HL-60/S4 treated with retinoic acid at 250 ng/mL for 4 days and 3 days (cell line): ENCODE results near the gene MAP3K5.
"Not testable (repeated sequence)": the region's sequence is repeated elsewhere in the genome, so short reads cannot be mapped to it uniquely, and the experiment has no call there.

Experiments used
- in situ Hi-C: fragments of 300-500 bp; cut with MboI; formaldehyde crosslinking; loops from 2 replicates; pipeline ENCODE4 v1.7.0; 2022; ENCODE audit warnings: low sequenced_read_pairs

MAP3K5 gene

DNA sequence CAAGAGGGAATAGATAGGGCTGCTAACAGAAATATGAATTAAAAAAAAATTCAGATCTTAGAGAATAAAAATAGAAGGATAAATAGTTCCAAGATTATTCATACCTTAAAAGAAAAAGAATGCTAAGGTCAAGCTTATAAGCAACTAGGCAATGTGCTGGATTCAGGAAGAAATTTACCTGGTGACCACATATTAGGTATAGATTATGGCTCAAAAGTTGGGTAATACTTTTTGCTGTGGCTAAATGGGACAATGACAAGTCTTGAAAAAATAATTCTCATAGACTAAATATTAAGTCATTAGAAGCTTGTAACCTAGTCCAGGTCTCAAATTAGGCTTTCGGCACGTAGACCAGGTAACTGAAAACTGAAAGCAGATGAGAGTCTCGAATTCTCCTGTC is 17.2 kb downstream of the MAP3K5 start:
- in situ Hi-C loops, result no loop called here

- in situ Hi-C loops, result no loop called here
Observed at GRCh38 chr6:136774228-136775041, 17.8 kb downstream of the MAP3K5 start.

DNA sequence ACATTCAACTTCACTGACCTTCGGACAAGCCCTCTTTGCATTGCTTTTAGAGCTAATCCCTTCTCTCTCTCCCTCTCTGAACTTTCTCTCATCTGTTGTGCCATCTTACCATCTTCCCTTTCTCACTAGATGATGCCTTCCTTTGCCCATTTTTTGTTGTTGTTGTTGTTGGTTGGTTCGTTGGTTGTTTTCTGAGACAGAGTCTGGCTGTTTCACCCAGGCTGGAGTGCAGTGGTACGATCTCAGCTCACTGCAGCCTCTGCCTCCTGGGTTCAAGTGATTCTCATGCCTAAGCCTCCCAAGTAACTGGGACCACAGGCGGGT is 18.8 kb downstream of the MAP3K5 start:
- in situ Hi-C loops, result no loop called here

DNA sequence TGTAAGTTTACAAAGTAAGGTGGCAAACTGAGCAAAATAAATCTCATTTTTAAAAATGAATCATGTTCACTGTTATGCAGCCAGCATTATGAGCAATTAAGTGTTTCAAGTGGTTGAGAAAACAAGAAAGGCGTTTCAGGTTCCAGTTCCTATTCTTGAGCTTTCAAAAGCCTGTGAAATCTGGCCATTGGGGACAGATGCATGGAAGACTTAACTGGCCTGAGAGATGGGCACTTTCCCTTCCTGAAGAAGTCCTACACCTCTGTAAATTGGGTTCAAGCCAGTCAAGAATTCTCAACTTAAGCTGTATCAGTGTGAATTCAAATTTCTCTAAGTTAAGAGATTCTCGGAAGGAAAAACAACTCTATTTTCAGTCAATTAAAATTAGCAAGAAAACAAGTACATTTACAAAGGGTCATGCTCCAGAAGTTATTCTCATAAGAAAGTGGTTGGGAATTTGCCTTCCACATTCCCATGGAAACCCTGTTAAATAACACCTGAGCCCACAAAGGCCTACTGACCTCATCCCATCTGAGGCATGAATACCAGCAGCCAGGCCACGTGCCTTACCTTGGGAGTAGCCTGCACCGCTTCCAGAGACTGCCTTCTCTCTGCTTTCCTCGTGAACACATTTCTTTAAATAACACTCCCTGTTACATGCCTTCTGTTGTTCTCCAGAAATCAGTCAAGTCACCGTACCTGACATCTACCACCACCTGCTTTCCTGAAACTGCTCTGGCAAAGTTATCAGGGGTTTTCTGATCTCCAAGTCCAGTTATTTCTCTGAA is 19.4 kb downstream of the MAP3K5 start:
- in situ Hi-C loops, result no loop called here

- in situ Hi-C loops, result no loop called here
Observed at GRCh38 chr6:136771306-136771705, 21.0 kb downstream of the MAP3K5 start.

DNA sequence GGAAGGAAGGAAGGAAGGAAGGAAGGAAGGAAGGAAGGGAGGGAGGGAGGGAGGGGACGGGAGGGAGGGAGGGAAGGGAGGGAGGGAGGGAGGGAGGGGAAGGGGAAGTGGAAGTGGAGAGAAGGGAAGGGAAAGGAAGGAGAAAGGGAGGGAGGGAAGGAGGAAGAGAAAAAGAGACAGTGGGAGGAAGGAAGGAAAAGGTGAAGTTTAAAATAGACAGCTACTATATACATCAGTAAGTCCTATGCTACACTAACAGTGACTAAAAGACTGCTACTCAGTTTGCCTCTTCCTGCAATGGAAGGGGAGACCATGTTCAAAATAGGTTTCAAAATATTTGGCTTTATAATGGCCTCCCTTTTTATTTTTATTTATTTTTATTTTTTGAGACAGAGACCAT is 22.5 kb downstream of the MAP3K5 start:
- in situ Hi-C loops, result no loop called here

DNA sequence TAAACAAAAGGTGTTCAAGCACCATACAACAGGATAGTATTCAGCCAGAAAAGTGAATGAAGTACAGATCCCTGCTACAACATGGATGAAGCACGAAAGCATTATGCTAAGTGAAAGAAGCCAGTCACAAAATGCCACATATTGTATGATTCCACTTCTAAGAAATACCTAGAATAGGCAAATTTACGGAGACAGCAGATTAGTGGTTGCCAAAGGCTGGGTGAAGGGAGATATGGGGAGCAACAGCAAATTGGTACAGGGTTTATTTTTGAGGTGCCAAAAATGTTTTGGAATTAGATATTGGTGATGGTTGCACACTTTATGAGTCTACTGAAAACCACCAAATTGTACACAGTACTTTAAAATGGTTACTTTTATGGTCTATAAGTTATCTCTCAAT is 23.2 kb downstream of the MAP3K5 start:
- in situ Hi-C loops, result no loop called here

- in situ Hi-C loops, result no loop called here
Observed at GRCh38 chr6:136767570-136768309, 24.5 kb downstream of the MAP3K5 start.

- in situ Hi-C loops, result no loop called here
Observed at GRCh38 chr6:136767103-136767502, 25.2 kb downstream of the MAP3K5 start.

DNA sequence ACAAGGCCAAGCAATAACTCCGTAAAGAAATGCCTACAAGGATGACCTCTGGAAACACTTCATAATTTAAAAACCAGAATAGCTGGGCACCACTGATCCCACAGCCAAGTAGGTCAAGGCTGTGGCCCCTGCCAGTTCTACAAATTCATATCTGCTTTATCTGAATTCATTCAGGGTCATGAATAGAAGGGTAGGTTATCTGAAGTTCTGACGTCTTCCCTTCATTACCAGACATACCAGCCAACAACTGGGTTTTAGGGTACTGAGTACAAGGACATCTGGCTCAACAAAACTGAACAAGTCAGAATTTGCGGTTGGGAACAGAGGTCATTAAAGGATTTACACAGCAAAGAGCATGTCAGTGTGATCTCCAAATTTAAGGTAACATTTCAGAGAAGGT is 26.0 kb downstream of the MAP3K5 start:
- in situ Hi-C loops, result no loop called here

- in situ Hi-C loops, result no loop called here
Observed at GRCh38 chr6:136764517-136764993, 27.7 kb downstream of the MAP3K5 start.

DNA sequence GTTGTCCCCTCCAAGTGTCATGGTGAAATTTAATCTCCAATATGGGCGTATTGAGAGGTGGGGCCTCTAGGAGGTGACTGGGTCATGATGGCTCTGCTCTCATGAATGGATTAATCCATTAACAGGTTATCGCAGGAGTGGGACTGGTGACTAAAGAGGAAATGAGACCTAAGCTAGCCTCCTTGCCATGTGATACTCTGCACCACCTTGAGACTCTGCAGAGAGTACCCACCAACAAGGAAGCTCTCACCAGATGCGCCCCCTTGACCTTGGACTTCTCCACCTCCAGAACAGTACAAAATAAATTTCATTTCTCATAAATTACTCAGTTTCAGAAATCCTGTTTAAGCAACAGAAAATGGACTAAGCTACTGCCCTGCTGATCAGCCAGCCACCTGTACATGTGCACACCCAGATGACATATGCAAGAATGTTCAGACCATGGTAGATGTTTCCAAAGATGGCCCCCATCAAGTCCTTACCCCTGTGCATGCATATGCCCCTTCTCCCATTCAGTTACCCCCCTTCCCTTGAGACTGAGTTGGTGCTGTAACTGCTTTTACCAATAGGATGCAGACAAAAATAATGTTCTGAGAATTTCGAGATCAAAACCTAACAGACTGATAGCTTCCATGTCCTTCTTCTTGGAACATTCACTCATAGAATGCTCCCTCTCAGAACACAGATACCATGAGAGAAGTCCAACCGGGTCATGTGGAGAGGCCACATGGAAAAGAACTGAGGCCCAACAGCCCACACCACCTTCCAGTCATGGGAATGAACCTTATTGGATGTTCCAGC is 28.4 kb downstream of the MAP3K5 start:
- in situ Hi-C loops, result no loop called here

DNA sequence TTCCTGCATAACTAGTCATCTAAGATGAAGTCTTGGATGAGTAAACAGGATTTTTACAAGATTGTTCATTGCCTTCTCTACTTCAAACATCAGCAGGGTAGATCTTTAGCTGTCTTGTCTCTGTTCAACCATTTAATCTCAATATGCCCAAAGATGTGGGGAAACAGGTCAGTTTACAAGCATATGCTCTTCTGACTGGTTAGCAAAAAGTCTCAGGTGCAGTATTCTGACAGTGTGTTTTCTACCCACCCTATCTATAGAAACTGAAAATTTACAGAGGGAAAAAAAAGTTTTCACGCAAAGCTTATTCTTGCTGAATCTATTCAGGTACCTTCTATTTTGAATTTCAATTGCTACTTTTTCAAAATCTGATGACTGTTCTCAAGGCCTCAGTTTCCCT is 29.0 kb downstream of the MAP3K5 start:
- in situ Hi-C loops, result no loop called here

- in situ Hi-C loops, result no loop called here
Observed at GRCh38 chr6:136762022-136762975, 30.0 kb downstream of the MAP3K5 start.

GRCh38 chr6:136761227-136761922 is 30.9 kb downstream of the MAP3K5 start:
- in situ Hi-C loops, result no loop called here

DNA sequence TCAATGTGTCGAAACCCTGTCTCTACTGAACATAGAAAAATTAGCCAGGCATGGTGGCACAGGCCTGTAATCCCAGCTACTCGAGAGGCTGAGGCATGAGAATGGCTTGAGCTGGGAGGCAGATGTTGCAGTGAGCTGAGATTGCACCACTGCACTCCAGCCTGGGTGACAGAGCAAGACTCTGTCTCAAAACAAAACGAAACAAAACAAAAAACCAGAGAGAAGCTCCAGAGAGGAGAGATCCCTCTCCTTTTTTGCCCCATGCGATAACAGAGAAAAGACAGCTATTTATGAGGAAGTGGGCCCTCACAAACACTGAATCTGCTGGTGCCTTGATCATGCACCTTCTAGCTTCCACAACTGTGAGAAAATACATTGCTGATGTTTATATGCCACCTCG is 31.5 kb downstream of the MAP3K5 start:
- in situ Hi-C loops, result not testable (repeated sequence)

DNA sequence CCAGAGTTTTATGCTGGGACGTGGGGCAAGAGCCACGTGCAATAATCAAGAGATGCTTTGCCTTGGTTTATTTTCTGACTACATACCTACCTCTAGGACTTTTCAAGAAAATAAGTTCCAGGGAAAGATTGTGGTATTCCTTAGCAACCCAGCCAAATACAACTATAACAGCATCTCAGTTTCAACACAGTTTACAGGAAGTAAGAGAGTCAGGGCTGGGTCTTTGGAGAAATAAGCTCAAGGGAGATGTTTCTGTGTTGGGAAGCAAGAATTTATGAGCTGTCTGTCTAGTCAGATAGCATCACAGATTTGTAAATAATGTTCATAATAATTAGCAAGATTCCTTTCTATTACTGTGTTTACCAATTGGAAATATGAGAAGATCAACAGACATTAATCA is 35.1 kb downstream of the MAP3K5 start:
- in situ Hi-C loops, result no loop called here

GRCh38 chr6:136754820-136755219 is 37.5 kb downstream of the MAP3K5 start:
- in situ Hi-C loops, result no loop called here

GRCh38 chr6:136753624-136754023 is 38.7 kb downstream of the MAP3K5 start:
- in situ Hi-C loops, result no loop called here
